HTERT RPE-1 (cell line): ENCODE results near the gene GPR17.

ENCODE experiments used
- in situ Hi-C: fragments of 300-500 bp; cut with MboI; formaldehyde crosslinking; loops from 4 replicates; pipeline ENCODE4 v1.14.3; 2020; ENCODE audit warnings: low sequenced_read_pairs

GPR17 gene

DNA sequence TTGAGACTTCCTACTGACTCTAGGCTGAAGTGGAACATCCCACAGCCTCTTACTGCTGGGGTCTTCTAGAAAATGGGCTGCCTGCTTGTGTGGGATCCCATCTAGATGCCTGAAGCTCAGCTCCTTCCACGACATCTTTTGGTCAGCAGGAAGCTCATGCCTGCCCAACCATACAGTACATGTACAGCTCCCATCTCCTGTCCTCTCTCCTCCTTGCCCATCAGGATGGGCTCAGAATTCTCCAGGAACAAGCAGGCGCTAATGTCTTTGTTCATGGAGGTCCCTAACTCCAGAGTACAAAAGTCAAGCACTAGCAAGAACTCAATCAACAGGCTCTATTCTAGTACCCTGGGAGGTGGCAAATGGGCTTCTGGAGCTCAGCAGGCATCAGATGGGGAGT, 31.7 kb upstream of the GPR17 start:
- in situ Hi-C loops, result no loop called here

GRCh38 chr2:127614731-127615130, 31.2 kb upstream of the GPR17 start:
- in situ Hi-C loops, result no loop called here

- in situ Hi-C loops, result no loop called here
These were observed 30.3 kb upstream of the GPR17 start for GRCh38 chr2:127615511-127616166.

- in situ Hi-C loops, result no loop called here
These were observed 27.3 kb upstream of the GPR17 start for GRCh38 chr2:127618551-127619202.

DNA sequence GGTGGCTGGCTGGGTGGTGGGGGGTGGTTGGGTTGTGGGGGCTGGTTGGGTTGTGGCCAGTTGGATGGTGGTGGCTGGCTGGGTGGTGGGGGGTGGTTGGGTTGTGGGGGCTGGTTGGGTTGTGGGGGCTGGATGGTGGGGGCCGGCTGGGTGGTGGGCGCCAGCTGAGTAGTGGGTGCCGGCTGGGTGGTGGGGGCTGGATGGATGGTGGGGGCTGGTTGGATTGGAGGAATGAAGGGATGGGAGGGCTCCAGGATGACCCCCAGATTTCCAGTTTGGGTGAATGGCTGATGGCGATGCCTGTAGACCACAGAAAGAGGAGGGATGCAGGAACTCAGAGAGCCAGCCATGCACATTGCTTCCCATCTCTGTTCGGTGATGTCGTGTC, 26.8 kb upstream of the GPR17 start:
- in situ Hi-C loops, result no loop called here

DNA sequence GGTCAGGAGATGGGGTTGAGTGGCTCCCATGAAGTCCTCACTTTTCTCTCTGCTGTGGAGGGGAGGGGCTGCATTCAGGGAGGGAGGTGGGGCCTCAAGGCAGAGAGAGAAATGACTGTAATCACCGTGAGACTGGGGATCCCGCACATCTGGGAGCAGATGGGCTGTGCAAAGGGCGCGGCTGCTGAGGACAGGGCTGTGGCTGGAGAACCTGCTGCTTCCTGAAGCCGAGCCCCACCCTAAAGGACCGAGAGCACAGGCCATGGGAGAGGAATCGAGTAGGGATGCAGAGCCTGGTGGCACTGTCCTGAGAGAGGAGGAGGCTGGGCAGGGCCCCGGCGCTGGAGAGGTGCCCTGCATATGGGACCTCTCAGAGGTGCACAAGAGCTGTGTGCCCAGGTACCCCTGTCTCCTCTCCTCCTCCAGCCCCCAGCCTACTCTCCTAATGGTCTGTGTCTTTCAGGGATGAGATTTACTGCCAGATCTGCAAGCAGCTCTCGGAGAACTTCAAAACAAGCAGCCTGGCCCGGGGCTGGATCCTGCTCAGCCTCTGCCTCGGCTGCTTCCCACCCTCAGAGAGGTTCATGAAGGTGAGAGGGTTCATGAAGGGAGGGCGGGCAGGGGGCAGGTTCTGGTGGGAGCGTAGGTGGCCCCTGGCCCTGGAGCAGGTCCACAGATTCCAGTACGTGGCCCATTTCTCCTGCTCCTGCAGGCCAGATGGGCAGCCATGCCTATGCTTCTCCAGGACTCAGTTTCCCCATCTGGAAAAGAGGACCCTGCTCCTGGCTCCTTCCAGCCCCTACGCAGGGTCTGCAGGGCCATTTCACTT, 25.9 kb upstream of the GPR17 start:
- in situ Hi-C loops, result no loop called here

DNA sequence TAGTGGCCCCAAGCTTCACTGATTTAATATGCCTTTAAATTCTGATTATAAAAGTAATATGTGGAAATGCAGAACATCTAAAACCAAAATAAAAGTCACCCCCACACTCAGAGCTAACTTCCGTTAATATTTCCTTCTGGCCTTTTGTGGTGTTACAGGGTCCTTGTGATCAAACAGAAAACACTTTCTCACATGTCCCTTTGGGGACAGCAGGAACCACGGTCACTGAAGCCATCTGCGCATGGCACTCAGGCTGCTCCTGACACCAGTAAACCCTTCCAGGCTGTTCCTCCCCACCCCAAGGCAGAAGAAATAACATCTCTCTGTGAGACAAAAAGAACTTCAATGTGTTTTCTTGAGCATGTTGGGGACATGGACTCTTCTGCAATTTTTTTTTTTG, 25.1 kb upstream of the GPR17 start:
- in situ Hi-C loops, result no loop called here

DNA sequence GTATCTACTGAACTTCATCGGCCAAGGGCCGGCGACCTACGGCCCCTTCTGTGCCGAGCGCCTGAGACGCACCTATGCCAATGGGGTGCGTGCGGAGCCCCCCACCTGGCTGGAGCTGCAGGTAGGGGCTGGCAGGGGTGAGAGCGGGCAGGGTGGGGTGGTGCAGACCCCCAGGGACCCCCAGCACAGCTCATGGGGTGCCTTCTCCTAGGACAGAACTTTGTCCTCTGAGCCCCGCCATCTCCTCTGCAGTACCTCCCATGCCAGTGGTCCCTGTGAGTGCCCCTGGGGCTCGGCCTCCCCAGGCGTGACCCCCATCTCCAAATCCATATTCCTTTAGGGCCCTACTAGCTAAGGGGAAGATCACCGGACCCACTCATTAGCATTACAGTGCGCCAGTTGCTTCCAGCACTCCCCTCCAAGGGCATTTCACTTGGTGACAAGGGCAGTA, 23.9 kb upstream of the GPR17 start:
- in situ Hi-C loops, result no loop called here

DNA sequence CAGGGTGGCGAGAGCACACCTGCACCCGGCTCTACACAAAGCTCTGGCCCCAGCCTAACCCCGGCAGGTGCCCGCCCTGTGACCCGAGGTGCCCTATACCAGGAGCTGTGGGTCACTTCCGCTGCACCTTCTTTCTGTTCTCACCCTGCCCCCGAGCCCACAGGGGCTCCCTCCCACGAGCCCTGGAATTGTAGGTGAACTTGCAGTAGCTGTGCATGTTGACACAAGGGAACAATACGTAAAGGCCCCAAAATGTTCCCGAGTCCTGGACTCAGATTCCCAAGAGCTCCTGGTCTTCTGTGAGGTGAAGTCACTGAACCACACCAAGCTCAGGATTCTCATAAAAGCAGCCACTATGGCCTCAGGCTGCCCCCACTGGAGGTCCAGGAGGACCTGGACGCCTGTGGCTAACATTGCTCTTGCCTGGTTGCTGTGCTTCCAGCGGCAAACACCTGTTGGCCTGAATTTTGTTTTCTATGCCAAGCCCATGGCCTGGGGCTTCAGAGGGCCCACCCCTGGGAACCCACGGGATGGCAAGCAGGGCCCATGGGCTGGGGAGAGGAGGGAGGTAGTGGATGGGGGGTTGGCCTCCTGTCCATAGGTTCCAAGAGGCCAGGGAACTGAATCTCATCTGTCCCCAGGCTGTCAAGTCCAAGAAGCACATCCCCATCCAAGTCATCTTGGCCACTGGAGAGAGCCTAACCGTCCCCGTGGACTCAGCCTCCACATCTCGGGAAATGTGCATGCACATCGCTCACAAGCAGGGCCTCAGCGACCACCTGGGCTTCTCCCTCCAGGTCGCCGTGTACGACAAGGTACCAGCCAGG, 23.2 kb upstream of the GPR17 start:
- in situ Hi-C loops, result no loop called here

DNA sequence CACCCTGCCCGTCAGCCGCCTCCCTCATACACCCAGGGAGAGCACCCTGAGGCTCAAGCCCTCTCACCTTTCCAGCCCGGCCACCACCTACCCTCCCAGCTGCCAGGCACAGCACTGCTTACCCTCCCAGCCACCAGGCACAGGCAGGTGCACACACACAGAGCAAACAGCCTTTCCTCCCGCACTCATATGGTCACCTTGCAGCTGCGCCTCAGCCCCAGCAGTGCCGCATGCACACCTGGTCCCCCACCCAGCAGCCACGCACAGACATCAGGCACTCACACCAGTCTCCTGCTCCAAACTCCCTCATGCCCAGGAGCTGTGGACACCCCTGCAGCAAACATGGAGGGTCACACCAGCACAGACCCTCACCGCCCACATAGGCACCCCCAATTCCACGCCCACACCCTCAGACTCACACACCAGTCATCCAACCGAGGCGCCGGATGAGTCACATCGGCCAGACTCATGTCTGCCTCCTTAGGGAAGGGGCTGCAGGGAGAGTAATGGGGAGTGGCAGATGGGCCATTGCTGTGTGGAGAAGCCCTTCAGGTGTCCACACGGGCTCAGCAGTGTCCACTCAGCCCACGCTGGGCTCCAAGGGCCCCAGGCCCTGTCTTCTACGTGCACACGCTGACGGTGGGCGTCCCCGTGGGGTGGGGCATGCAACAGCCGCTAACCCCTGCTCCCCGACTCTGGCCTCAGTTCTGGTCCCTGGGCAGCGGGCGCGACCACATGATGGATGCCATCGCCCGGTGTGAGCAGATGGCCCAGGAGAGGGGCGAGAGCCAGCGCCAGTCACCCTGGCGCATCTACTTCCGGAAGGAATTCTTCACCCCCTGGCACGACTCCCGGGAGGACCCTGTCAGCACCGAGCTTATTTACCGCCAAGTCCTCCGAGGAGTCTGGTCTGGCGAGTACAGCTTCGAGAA, 22.3 kb upstream of the GPR17 start:
- in situ Hi-C loops, result no loop called here

- in situ Hi-C loops, result no loop called here
These were observed 21.6 kb upstream of the GPR17 start for GRCh38 chr2:127624320-127624755.

DNA sequence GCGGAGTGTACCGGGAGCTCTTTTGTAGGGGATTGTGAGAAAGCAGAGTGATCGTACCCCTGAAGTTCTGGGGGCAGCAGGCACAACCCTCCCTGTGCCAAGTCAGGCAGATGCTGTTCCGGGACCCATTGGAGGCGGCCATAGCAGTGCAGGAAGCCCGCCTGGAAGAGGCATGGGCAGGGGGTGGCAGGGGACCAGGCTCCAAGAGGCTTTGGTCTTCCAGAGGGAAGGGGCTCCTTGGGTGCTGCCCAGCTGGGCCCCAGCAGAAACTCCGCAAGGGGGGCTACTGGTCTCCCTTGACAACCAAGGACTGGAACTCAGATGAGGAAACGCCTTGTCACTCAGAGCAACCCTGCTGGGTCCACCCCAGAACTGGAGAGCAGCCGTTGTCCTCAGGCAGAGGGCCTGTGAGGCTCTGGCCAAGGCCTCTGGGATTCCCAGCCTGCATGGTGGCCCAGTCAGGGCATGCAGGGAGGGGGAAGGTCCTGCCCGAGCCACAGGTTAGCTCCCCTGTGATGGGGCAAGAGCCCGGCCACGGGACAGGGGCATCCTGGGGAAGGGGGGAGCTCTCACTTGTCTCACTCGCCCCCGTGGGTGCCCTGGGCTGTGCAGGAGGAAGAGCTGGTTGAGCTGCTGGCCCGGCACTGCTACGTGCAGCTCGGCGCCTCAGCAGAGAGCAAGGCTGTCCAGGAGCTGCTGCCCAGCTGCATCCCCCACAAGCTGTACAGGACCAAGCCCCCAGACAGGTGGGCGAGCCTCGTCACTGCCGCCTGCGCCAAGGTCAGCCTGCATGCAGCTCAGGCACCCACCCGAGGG, 21.0 kb upstream of the GPR17 start:
- in situ Hi-C loops, result no loop called here

- in situ Hi-C loops, result no loop called here
These were observed 20.4 kb upstream of the GPR17 start for GRCh38 chr2:127625572-127625951.

DNA sequence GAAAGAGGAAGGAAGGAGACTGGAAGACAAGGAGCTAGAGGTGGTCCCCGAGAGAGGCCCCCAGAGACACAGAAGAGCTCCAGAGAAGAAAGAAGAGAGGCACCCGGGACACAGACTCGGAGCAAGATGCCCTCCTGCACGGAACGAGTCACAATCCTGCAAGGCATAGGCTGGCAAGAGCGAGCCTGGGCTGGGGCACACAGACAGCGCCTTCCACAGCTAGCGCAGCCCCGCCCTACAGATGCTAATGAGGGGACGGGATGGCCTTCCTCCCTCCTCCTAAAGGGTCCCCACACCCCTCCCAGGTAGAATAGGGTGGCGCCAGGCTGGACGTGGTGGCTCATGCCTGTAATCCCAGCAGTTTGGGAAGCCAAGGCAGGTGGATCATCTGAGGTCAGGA, 19.8 kb upstream of the GPR17 start:
- in situ Hi-C loops, result no loop called here

GRCh38 chr2:127626917-127627739, 18.8 kb upstream of the GPR17 start:
- in situ Hi-C loops, result no loop called here

GRCh38 chr2:127627740-127628571, 18.0 kb upstream of the GPR17 start:
- in situ Hi-C loops, result no loop called here
